CD14-positive monocyte (primary cell): ENCODE measurements around the gene CTAG2. TPM values are rescaled to one million over a fixed set of nuclear protein-coding genes. Genes with fewer than 3 reads are reported as not detected.

Experiments used
- DNase-seq, 3 donors: peaks; one replicate each; pipeline ENCODE4 v3.0.0-alpha.2; 2011 to 2022
- H2AFZ ChIP-seq: 2 replicates; pipeline ENCODE4 v1.6.0; 2012; ENCODE audit warnings: mild to moderate bottlenecking, low read depth, low read length, inconsistent platforms; ENCODE audit not compliant: insufficient read depth, poor library complexity, severe bottlenecking
- H3K27ac ChIP-seq, 2 donors: 1 replicate in 1 of 2; 2 replicates in 1 of 2; pipeline ENCODE4 v1.5.1; 2012 to 2013; ENCODE audit warnings: low read length in 2 of 2, control low read depth in 1 of 2, inconsistent platforms in 1 of 2, low read depth in 1 of 2, mild to moderate bottlenecking in 1 of 2
- H3K27me3 ChIP-seq, 2 donors: one replicate each; pipeline versions ENCODE4 v1.6.0 to v1.6.1; 2011 to 2013; ENCODE audit warnings: low read length in 2 of 2; ENCODE audit not compliant: control insufficient read depth in 2 of 2, insufficient read depth in 2 of 2
- H3K36me3 ChIP-seq, 2 donors: replicated peaks in 1 of 2; 1 replicate in 1 of 2; 2 replicates in 1 of 2; pipeline versions ENCODE4 v1.5.1 to v1.6.1; 2012 to 2013; ENCODE audit warnings: low read length in 2 of 2, control low read depth in 1 of 2, inconsistent platforms in 1 of 2, mild to moderate bottlenecking in 1 of 2; ENCODE audit not compliant: insufficient read depth in 2 of 2, control insufficient read depth in 1 of 2
- H3K4me1 ChIP-seq, 2 donors: 1 replicate in 1 of 2; 2 replicates in 1 of 2; pipeline versions ENCODE4 v1.5.1 to v1.6.1; 2012 to 2013; ENCODE audit warnings: low read length in 2 of 2, control low read depth in 1 of 2, inconsistent platforms in 1 of 2, mild to moderate bottlenecking in 1 of 2, moderate library complexity in 1 of 2; ENCODE audit not compliant: insufficient read depth in 2 of 2, control insufficient read depth in 1 of 2
- H3K4me2 ChIP-seq: replicated peaks from 2 replicates; pipeline ENCODE3; 2012; ENCODE audit warnings: low read length, moderate library complexity, mild to moderate bottlenecking; ENCODE audit not compliant: poor library complexity, severe bottlenecking; ENCODE audit errors: extremely low read depth
- H3K4me3 ChIP-seq, 3 experiments: fragments of 200-600 bp in 1 of 3; sonication (generic) in 1 of 3; replicated peaks in 1 of 3; 1 replicate in 2 of 3; 2 replicates in 1 of 3; pipeline ENCODE4 v1.5.1; 2011 to 2013; ENCODE audit warnings: low read length in 3 of 3, mild to moderate bottlenecking in 3 of 3, control low read depth in 2 of 3, low read depth in 2 of 3, inconsistent platforms in 1 of 3, moderate library complexity in 1 of 3
- H3K79me2 ChIP-seq: 2 replicates; pipeline ENCODE4 v1.6.0; 2012; ENCODE audit warnings: mild to moderate bottlenecking, control low read depth, inconsistent platforms, low read length, moderate library complexity; ENCODE audit not compliant: insufficient read depth
- H3K9ac ChIP-seq: 2 replicates; pipeline ENCODE4 v1.6.0; 2017; ENCODE audit warnings: low read length, mild to moderate bottlenecking; ENCODE audit not compliant: insufficient read depth, poor library complexity, severe bottlenecking
- H3K9me3 ChIP-seq, 2 donors: replicated peaks in 1 of 2; 1 replicate in 1 of 2; 2 replicates in 1 of 2; pipeline versions ENCODE4 v1.5.1 to v1.6.1; 2012 to 2013; ENCODE audit warnings: low read length in 2 of 2, control low read depth in 1 of 2; ENCODE audit not compliant: control insufficient read depth in 1 of 2, insufficient read depth in 1 of 2
- H4K20me1 ChIP-seq: 2 replicates; pipeline ENCODE4 v1.6.0; 2012; ENCODE audit warnings: mild to moderate bottlenecking, low read length, control low read depth, moderate library complexity; ENCODE audit not compliant: insufficient read depth
- H3K27ac Mint-ChIP-seq, 7 donors: one replicate each; pipeline ENCODE4 v1.8.0; 2020; ENCODE audit warnings: mild to moderate bottlenecking in 7 of 7, mixed read lengths in 7 of 7, moderate library complexity in 6 of 7, inconsistent platforms in 2 of 7
- H3K27me3 Mint-ChIP-seq, 3 donors: one replicate each; pipeline ENCODE4 v1.8.0; 2021 to 2022; ENCODE audit warnings: low read depth in 3 of 3, mild to moderate bottlenecking in 3 of 3, mixed read lengths in 3 of 3, moderate library complexity in 3 of 3, inconsistent platforms in 1 of 3
- H3K36me3 Mint-ChIP-seq, 2 donors: one replicate each; pipeline ENCODE4 v1.8.0; 2020; ENCODE audit warnings: mixed read lengths in 2 of 2, inconsistent platforms in 1 of 2, mild to moderate bottlenecking in 1 of 2
- H3K4me1 Mint-ChIP-seq: one replicate; pipeline ENCODE4 v1.8.0; 2020; ENCODE audit warnings: mild to moderate bottlenecking, mixed read lengths
- H3K4me3 Mint-ChIP-seq, 2 donors: one replicate each; pipeline ENCODE4 v1.8.0; 2020; ENCODE audit warnings: mild to moderate bottlenecking in 2 of 2, mixed read lengths in 2 of 2, moderate library complexity in 1 of 2
- H3K9me3 Mint-ChIP-seq, 7 donors: one replicate each; pipeline ENCODE4 v1.8.0; 2020 to 2022; ENCODE audit warnings: mixed read lengths in 7 of 7, mild to moderate bottlenecking in 6 of 7, moderate library complexity in 6 of 7, inconsistent platforms in 2 of 7
- WGBS: methylation state at CpG from one replicate; pipeline ENCODE4 v1.1.5; 2013; ENCODE audit warnings: missing lambda C conversion rate; ENCODE audit not compliant: insufficient coverage; 5-methylcytosine and 5-hydroxymethylcytosine counted together
- intact Hi-C, 2 donors: fragments of 100-400 bp; cut with micrococcal nuclease; formaldehyde crosslinking; loops; one replicate each; pipeline versions ENCODE4 v1.15.0 to v1.15.1; 2023
- polyA plus RNA-seq, 3 donors: library from polyadenylated mRNA; depleted of rRNA in 1 of 3; unstranded in 2 of 3; stranded (reverse) in 1 of 3; fragments of 300-500 nt in 2 of 3; fragments of >200 nt in 1 of 3; fragmentation: Illumina TruSeq in 2 of 3; gene quantifications; 1 replicate in 2 of 3; 2 replicates in 1 of 3; pipeline ENCODE4 v1.2.3, GENCODE V29; 2012 to 2021
- TF ChIP-seq, protein P1 (sequence below): fragments of 200-600 bp; IDR thresholded peaks from one replicate; pipeline ENCODE4 v1.8.0; 2022; ENCODE audit warnings: antibody characterized with exemption, mild to moderate bottlenecking

Gene CTAG2
- polyA plus RNA-seq, 3 donors: not detected

DNA sequence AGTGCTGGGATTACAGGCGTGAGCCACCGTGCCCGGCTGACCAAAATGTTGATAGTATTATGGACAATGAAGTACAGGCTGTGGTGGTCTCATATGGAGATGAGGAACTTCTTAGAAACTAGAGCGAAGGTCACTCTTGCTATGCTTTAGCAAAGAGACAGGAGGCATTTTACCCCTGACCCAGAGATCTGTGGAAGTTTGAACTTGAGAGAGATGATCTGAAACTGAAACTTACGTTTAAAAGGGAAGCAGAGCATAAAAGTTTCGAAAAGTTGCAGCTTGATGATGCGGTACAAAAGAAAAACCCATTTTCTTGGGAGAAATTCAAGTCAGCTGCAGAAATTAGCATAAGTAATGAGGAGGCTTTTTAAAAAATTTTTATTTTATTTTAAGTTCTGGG lies 8.5 kb upstream of the CTAG2 start:
- peaks cover 10% of the 10 kb centered on the region for H3K4me1 Mint-ChIP-seq
- TF ChIP-seq, protein P1, sequence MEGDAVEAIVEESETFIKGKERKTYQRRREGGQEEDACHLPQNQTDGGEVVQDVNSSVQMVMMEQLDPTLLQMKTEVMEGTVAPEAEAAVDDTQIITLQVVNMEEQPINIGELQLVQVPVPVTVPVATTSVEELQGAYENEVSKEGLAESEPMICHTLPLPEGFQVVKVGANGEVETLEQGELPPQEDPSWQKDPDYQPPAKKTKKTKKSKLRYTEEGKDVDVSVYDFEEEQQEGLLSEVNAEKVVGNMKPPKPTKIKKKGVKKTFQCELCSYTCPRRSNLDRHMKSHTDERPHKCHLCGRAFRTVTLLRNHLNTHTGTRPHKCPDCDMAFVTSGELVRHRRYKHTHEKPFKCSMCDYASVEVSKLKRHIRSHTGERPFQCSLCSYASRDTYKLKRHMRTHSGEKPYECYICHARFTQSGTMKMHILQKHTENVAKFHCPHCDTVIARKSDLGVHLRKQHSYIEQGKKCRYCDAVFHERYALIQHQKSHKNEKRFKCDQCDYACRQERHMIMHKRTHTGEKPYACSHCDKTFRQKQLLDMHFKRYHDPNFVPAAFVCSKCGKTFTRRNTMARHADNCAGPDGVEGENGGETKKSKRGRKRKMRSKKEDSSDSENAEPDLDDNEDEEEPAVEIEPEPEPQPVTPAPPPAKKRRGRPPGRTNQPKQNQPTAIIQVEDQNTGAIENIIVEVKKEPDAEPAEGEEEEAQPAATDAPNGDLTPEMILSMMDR: no peak
- H3K4me2 ChIP-seq: no peak overlapping the region
- H3K36me3 Mint-ChIP-seq: no peaks in the 10 kb centered on the region
- no peaks in the 10 kb centered on the region for H4K20me1 ChIP-seq
- intact Hi-C loops: no loop called here
- H3K79me2 ChIP-seq: no peaks in the 10 kb centered on the region
- H3K4me3 ChIP-seq: no peak overlapping the region
- no peaks in the 10 kb centered on the region for H3K27me3 ChIP-seq
- peaks cover 21 to 43% (median 30%) of the 10 kb centered on the region in 7 donors for H3K9me3 Mint-ChIP-seq
- no peak overlapping the region for H3K4me3 Mint-ChIP-seq
- H3K27me3 Mint-ChIP-seq: peaks cover 1 to 3% (median 2%) of the 10 kb centered on the region in 3 donors
- no peak overlapping the region for H3K9ac ChIP-seq
- peaks cover 7 to 17% of the 10 kb centered on the region in 2 donors for H3K9me3 ChIP-seq
- peak in 1 of 3 donors; percentile 7 for DNase-seq
- peak overlapping the region in 1 of 7 donors; percentile 36 for H3K27ac Mint-ChIP-seq
- no peak overlapping the region for H2AFZ ChIP-seq
- no peak overlapping the region for H3K27ac ChIP-seq
- no peaks in the 10 kb centered on the region for H3K36me3 ChIP-seq
- H3K4me1 ChIP-seq: peaks cover 3% of the 10 kb centered on the region in 2 donors
- 0% methylated on average over 2 of the region's 7 CpGs for WGBS

GRCh38 chrX:154661170-154661569 lies 7.8 kb upstream of the CTAG2 start:
- Histone ChIP-seq H4K20me1 (no peaks in the 10 kb centered on the region), H3K36me3 (no peaks in the 10 kb centered on the region), H3K4me3 (no peak overlapping the region), H3K4me1 (peaks cover 3% of the 10 kb centered on the region in 2 donors), H3K9me3 (peaks cover 7 to 17% of the 10 kb centered on the region in 2 donors), H3K79me2 (no peaks in the 10 kb centered on the region), H3K27ac (no peak overlapping the region), H3K4me2 (no peak overlapping the region), H3K9ac (no peak overlapping the region), H2AFZ (no peak overlapping the region), H3K27me3 (no peaks in the 10 kb centered on the region)
- peaks cover 10% of the 10 kb centered on the region for H3K4me1 Mint-ChIP-seq
- no peak overlapping the region for H3K4me3 Mint-ChIP-seq
- H3K27ac Mint-ChIP-seq: peak overlapping the region in 1 of 7 donors; percentile 60
- peak; percentile 11 to 44 (median 15) for DNase-seq
- H3K27me3 Mint-ChIP-seq: peaks cover 1 to 3% (median 2%) of the 10 kb centered on the region in 3 donors
- intact Hi-C loops: no loop called here
- peaks cover 21 to 39% (median 26%) of the 10 kb centered on the region in 7 donors for H3K9me3 Mint-ChIP-seq
- WGBS: no CpG with 5 or more reads among the region's 4 CpGs
- TF ChIP-seq, protein P1: no peak
- no peaks in the 10 kb centered on the region for H3K36me3 Mint-ChIP-seq
